Measurements from ENCODE around the gene ARHGAP40.

DNA sequence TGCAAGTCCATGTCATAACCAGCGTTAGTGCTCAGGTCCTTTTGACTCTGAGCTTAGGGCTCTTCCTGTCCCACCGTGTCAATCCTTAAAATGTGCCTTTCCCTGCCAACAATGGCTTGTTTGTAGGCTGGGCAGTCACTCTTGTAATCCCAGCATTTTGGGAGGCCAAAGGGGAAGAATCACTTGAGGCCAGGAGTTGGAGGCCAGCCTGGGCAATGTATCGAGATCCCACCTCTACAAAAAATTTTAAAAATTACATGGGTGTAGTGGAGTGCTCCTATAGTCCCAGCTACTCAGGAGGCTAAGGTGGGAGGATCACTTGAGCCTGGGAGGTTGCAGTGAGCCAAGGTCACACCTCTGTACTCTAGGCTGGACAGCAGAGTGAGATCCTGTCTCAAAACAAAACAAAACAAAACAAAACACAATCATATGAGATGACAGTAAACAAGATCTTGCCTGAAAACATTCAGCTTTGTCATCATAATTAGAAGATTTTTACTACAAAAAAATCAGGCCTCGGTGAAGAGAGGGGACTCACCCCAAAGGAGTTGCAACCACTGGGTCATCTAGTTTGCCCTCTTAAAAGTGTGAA, 70.2 kb downstream of the ARHGAP40 start:
- TF ChIP-seq EZH2phosphoT487 (IDR thresholded peaks at IDR 0.05; ENCODE audit: insufficient read depth, low read depth) (no peak), EZH2 (IDR thresholded peaks at IDR 0.05; ENCODE audit: insufficient read depth, poor library complexity, severe bottlenecking) (no peak)

Data from GM23248 (cell line).